Adrenal gland (tissue), 12 donors: ENCODE results near the gene TMEM184B. TPM values are rescaled to one million over a fixed set of nuclear protein-coding genes. Genes with fewer than 3 reads are reported as not detected.

Source experiments
- DNase-seq, 7 donors: peaks; one replicate each; pipeline ENCODE4 v3.0.0-alpha.2; 2019 to 2020
- H3K27ac ChIP-seq, 5 donors: fragments of 200-600 bp; sonication (generic) in 4 of 5; 1 replicate in 3 of 5; 2 replicates in 2 of 5; pipeline versions ENCODE4 v1.5.1 to v1.8.0; 2016 to 2020; ENCODE audit warnings: mild to moderate bottlenecking in 1 of 5
- H3K27me3 ChIP-seq: fragments of 200-600 bp; 2 replicates; pipeline ENCODE4 v1.8.0; 2021
- H3K36me3 ChIP-seq, 2 donors: fragments of 200-600 bp; replicated peaks in 1 of 2; 1 replicate in 1 of 2; 2 replicates in 1 of 2; pipeline versions ENCODE4 v1.5.1 to v1.8.0; 2018 to 2022
- H3K4me1 ChIP-seq, 2 donors: fragments of 200-600 bp; replicated peaks in 1 of 2; 1 replicate in 1 of 2; 2 replicates in 1 of 2; pipeline versions ENCODE4 v1.5.1 to v1.8.0; 2018 to 2021
- H3K4me3 ChIP-seq, 4 donors: fragments of 200-600 bp; sonication (generic) in 3 of 4; one replicate each; pipeline ENCODE4 v1.5.1; 2016 to 2018
- H3K9me3 ChIP-seq, 3 donors: fragments of 200-600 bp; sonication (generic) in 1 of 3; replicated peaks in 1 of 3; 1 replicate in 2 of 3; 2 replicates in 1 of 3; pipeline versions ENCODE4 v1.5.1 to v1.8.0; 2016 to 2021
- CTCF ChIP-seq, 6 experiments: fragments of 450-650 bp in 4 of 6; fragments of 200-600 bp in 2 of 6; sonication (generic) in 1 of 6; IDR thresholded peaks; 1 replicate in 5 of 6; 2 replicates in 1 of 6; pipeline versions ENCODE4 v1.5.1 to v1.8.0; 2016 to 2021; ENCODE audit warnings: antibody characterized with exemption in 6 of 6, mild to moderate bottlenecking in 2 of 6, moderate library complexity in 1 of 6
- POLR2A ChIP-seq, 2 donors: fragments of 450-650 bp; IDR thresholded peaks; one replicate each; pipeline ENCODE4 v1.6.1; 2017; ENCODE audit warnings: antibody characterized with exemption in 2 of 2, mild to moderate bottlenecking in 2 of 2, moderate library complexity in 1 of 2
- WGBS, 4 donors: extraction: QIAGEN DNeasy Blood & Tissue Kit in 2 of 4; methylation state at CpG; one replicate each; pipeline versions ENCODE4 v1.1.5 to v1.1.7; 2013 to 2017; 5-methylcytosine and 5-hydroxymethylcytosine counted together
- intact Hi-C, 2 donors: fragments of 100-400 bp; cut with DNase I; formaldehyde crosslinking; loops; one replicate each; pipeline versions ENCODE4 v1.14.1 to v1.15.0; 2022 to 2023
- polyA plus RNA-seq, 3 donors: library from polyadenylated mRNA; stranded (reverse); fragments of 200-250 nt in 2 of 3; fragments of 350-450 nt in 1 of 3; fragmentation: Illumina TruSeq in 1 of 3; extraction: RNeasy Lipid Tissue Mini Kit (QIAGEN cat#74804) in 1 of 3; gene quantifications; one replicate each; pipeline ENCODE4 v1.2.3, GENCODE V29; 2013 to 2014
- total RNA-seq, 9 donors: library from RNA; depleted of rRNA in 4 of 9; stranded (reverse); fragments of >200 nt in 4 of 9; fragments of 120-200 nt in 1 of 9; fragmentation: NEBNext Ultra II Directional in 1 of 9; extraction: Animal tissue kit (Norgen Biotek cat#: 25700) in 1 of 9; gene quantifications; one replicate each; pipeline versions ENCODE4 v1.1.0 to v1.2.4, GENCODE V29; 2013 to 2023
- donor health status: healthy with polysubstance abuse.
- donor health status: Bipolar disorder and iron deficiency.
- donor health status: DM: yes; HTN: yes; CAD: no.
- donor health status: DM: no; HTN: no; CAD: no.
- donor health status: DM: no; HTN: no; CAD: no.
- donor health status: DM: yes; HTN: yes; CAD: no.

TMEM184B gene
- total and polyA plus RNA-seq, 12 donors, result 7.1 to 107 (median 43.8) TPM

GRCh38 chr22:38221908-38222796, 50.7 kb downstream of the TMEM184B start:
- no peaks in the 10 kb centered on the region for H3K9me3 ChIP-seq
- WGBS, 4 donors, result 93 to 97% (median 94%) methylated on average over 19 to 25 of the region's 25 CpGs
- peaks cover 0 to 29% of the 10 kb centered on the region in 2 donors for H3K36me3 ChIP-seq
- no peaks in the 10 kb centered on the region for H3K27me3 ChIP-seq
- no peak overlapping the region for H3K27ac ChIP-seq
- TF ChIP-seq POLR2A (IDR thresholded peaks at IDR 0.05), result no peak
- no peak for TF ChIP-seq CTCF (IDR thresholded peaks at IDR 0.05)
- H3K4me1 ChIP-seq, result peaks cover 13 to 21% of the 10 kb centered on the region in 2 donors
- no peak overlapping the region for H3K4me3 ChIP-seq
- no peak for DNase-seq
- intact Hi-C loops, result loop anchor here in 1 of 2 donors (10.0 kb wide), 1 partner anchor 107 kb away; the partner anchor contains the start of gene BAIAP2L2

GRCh38 chr22:38221407-38221806, 51.4 kb downstream of the TMEM184B start:
- intact Hi-C loops, result loop anchor here in 1 of 2 donors (10.0 kb wide), 1 partner anchor 107 kb away; the partner anchor contains the start of gene BAIAP2L2
- 91 to 96% (median 96%) methylated on average over 9 to 22 of the region's 22 CpGs for WGBS, 4 donors
- no peak overlapping the region for H3K4me3 ChIP-seq
- no peak for TF ChIP-seq POLR2A (IDR thresholded peaks at IDR 0.05)
- no peak for TF ChIP-seq CTCF (IDR thresholded peaks at IDR 0.05)
- DNase-seq, result no peak
- peaks cover 13 to 21% of the 10 kb centered on the region in 2 donors for H3K4me1 ChIP-seq
- peaks cover 0 to 25% of the 10 kb centered on the region in 2 donors for H3K36me3 ChIP-seq
- H3K27me3 ChIP-seq, result no peaks in the 10 kb centered on the region
- no peaks in the 10 kb centered on the region for H3K9me3 ChIP-seq
- no peak overlapping the region for H3K27ac ChIP-seq

GRCh38 chr22:38220653-38221386, 52.0 kb downstream of the TMEM184B start:
- H3K36me3 ChIP-seq, result peaks cover 0 to 23% of the 10 kb centered on the region in 2 donors
- H3K9me3 ChIP-seq, result no peaks in the 10 kb centered on the region
- intact Hi-C loops, result loop anchor here in 1 of 2 donors (10.0 kb wide), 1 partner anchor 106 kb away; the partner anchor contains the start of gene BAIAP2L2
- WGBS, 4 donors, result 86 to 100% (median 90%) methylated on average over 8 to 22 of the region's 22 CpGs
- TF ChIP-seq CTCF (IDR thresholded peaks at IDR 0.05) (no peak), POLR2A (IDR thresholded peaks at IDR 0.05) (no peak)
- H3K4me3 ChIP-seq, result no peak overlapping the region
- no peaks in the 10 kb centered on the region for H3K27me3 ChIP-seq
- peak overlapping the region in 2 of 5 donors; percentile 21 to 83 for H3K27ac ChIP-seq
- peaks cover 13 to 21% of the 10 kb centered on the region in 2 donors for H3K4me1 ChIP-seq
- DNase-seq, result no peak

- no peak for DNase-seq
- H3K27me3 ChIP-seq, result no peaks in the 10 kb centered on the region
- peak overlapping the region in 4 of 5 donors; percentile 73 to 92 (median 86) for H3K27ac ChIP-seq
- no peak for TF ChIP-seq POLR2A (IDR thresholded peaks at IDR 0.05)
- no peak for TF ChIP-seq CTCF (IDR thresholded peaks at IDR 0.05)
- no peak overlapping the region for H3K4me3 ChIP-seq
- H3K9me3 ChIP-seq, result no peaks in the 10 kb centered on the region
- peaks cover 13 to 21% of the 10 kb centered on the region in 2 donors for H3K4me1 ChIP-seq
- WGBS, 4 donors, result 85 to 90% (median 87%) methylated on average over 4 to 8 of the region's 8 CpGs
- intact Hi-C loops, result loop anchor here in 1 of 2 donors (10.0 kb wide), 1 partner anchor 105 kb away; the partner anchor contains the start of gene BAIAP2L2
- H3K36me3 ChIP-seq, result peaks cover 0 to 20% of the 10 kb centered on the region in 2 donors
Observed at GRCh38 chr22:38220163-38220562, 52.6 kb downstream of the TMEM184B start.
